Activated naive CD4-positive, alpha-beta T cell treated with anti-CD3 and anti-CD28 coated beads, Interleukin-2, amount 10 ng/mL, durations not matched to agents 5 hours and 36 hours (primary cell): ENCODE data around the gene IFTAP. TPM values are rescaled to one million over a fixed set of nuclear protein-coding genes. Genes with fewer than 3 reads are reported as not detected.

Source experiments
- total RNA-seq, 2 experiments: library from RNA; stranded (reverse); gene quantifications; one replicate each; pipeline ENCODE4 v1.2.3, GENCODE V29; 2021

Gene IFTAP, protein sequence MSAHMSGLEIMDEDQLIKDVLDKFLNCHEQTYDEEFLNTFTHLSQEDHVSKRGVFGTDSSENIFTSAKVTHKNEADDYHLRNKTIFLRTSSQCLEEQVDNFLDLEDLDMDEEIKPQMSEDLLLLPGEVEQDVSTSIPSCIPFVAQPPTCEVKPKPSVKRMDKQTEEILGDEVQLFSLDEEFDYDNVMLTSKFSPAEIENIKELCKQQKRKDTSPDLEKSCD
- 1 to 10 TPM; 1.0 to 1.3 TPM for total RNA-seq

DNA sequence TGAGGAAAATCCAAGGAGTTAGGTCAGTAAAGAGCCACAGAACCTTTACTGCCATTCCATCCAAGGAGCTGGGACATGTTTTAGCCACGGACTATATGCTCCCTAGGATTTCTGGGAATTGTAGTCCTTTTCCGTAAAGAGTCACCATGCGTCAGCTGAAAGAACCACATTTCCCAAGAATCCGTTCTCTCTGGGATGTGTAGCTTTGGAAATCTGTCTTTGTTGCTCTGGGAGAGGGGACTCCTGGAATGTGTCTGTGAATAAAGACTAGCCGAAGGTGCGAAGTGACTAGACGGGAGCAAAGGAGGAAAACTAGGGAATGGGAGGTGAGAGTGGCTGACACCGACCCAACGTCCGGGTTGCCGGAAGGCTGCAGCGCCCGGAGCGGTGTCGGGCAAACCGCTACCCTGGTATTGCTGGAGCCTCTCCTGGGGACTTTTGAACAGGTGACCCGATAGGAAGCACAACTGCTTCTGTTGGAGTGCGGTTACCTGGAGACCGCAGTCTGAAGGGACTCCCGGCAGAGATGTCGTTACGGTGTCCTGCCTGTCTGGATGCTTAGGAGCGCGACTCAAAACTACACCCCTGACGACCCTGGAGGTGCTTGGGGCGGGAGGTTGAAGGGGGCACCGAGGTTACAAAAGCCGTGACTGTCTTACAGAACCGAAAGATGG, at the start of gene IFTAP:
TSS of gene IFTAP (plus strand) at position 187 of the 674 bp plus-strand sequence. CDS start 15,602 bp downstream, outside the sequence.

DNA sequence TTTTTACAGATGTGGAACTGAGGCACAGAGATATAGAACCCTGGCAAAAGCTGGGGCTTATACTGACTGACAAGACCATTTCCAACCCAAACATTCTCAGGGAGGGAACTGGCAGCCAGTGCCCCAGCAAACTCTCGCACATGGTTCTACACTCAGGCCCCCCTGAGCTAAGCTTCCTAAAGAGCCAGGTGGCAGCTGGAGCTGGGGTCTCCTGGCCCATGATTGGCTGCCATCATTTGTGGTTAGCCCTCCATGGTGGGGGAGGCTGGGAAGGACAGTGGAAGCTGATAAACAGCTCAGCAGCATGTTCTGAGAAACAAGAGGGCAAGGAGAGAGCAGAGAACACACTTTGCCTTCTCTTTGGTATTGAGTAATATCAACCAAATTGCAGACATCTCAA, 26.6 kb upstream of the IFTAP start, which contains the start of gene RAG1:
TSS of gene RAG1 (plus strand) at position 314 of the 400 bp plus-strand sequence. CDS start 5,298 bp downstream, outside the sequence.

DNA sequence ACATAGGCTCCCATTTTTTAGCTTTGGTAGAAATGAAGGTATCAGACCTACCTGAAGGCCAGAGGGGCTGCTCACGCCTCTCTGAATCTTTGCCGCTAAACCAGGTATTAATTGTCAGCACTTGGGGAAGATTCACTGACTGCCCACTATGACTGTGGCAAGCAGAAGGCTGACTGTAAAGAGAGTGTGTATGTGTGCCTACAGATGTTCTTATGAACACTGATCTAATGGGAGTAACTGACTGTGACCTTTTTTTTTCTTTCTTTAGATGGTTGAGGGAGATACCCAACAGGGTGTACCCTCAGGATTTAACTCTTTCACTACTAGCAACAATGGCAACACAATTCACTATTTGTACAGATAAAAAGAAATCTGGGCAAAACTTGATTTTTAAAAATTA, 3.7 kb downstream of the IFTAP start, which contains the start of gene RAG2:
TSS of gene RAG2 (minus strand) at position 186 of the 400 bp plus-strand sequence. CDS start 4,068 bp downstream, outside the sequence.

Other genes with a start within 250 kb of the IFTAP start
- 10 to 100 TPM; 13.0 to 13.4 TPM for gene TRAF6, start 84.2 kb upstream of the IFTAP start, total RNA-seq
- gene RAG1, start 26.5 kb upstream of the IFTAP start, total RNA-seq, result under 1 TPM; 0.26 to 0.30 TPM
- gene RAG2, start 3.7 kb downstream of the IFTAP start, total RNA-seq, result not detected